Erythroblast (primary cell): ENCODE measurements around the gene RASGRP4.

Source experiments
- GATA1 ChIP-seq: IDR thresholded peaks from 2 replicates; pipeline ENCODE4 v1.6.1; 2011; ENCODE audit warnings: low read depth, mild to moderate bottlenecking, control low read depth, low read length, moderate library complexity
- POLR2A ChIP-seq: IDR thresholded peaks from 2 replicates; pipeline ENCODE4 v1.6.1; 2011; ENCODE audit warnings: mild to moderate bottlenecking, low read length

GRCh38 chr19:38392707-38393308, 33.2 kb downstream of the RASGRP4 start:
- TF ChIP-seq POLR2A (no peak), GATA1 (no peak)
